Vagina (tissue), 2 donors: Measurements from ENCODE around the gene PRR30. TPM values are rescaled to one million over a fixed set of nuclear protein-coding genes. Genes with fewer than 3 reads are reported as not detected.
"Not testable (repeated sequence)": the region's sequence is repeated elsewhere in the genome, so short reads cannot be mapped to it uniquely, and the experiment has no call there.

ENCODE experiments used
- DNase-seq, 2 donors: peaks; one replicate each; pipeline ENCODE4 v3.0.0-alpha.2; 2017; ENCODE audit errors: extremely low spot score in 2 of 2
- H3K27ac ChIP-seq: fragments of 200-600 bp; sonication (generic); one replicate; pipeline ENCODE4 v1.5.1; 2019
- H3K27me3 ChIP-seq: fragments of 200-600 bp; sonication (generic); one replicate; pipeline ENCODE4 v1.5.1; 2019
- H3K36me3 ChIP-seq, 2 donors: fragments of 200-600 bp; sonication (generic); one replicate each; pipeline ENCODE4 v1.5.1; 2017 to 2019
- H3K4me1 ChIP-seq: fragments of 200-600 bp; sonication (generic); one replicate; pipeline ENCODE4 v1.5.1; 2019
- H3K4me3 ChIP-seq, 2 donors: fragments of 200-600 bp; sonication (generic); 1 replicate in 1 of 2; 2 replicates in 1 of 2; pipeline ENCODE4 v1.5.1; 2016 to 2019
- H3K9me3 ChIP-seq: fragments of 200-600 bp; sonication (generic); one replicate; pipeline ENCODE4 v1.5.1; 2019
- CTCF ChIP-seq, 3 experiments: fragments of 450-650 bp in 2 of 3; fragments of 200-600 bp in 1 of 3; sonication (generic) in 1 of 3; IDR thresholded peaks; one replicate each; pipeline ENCODE4 v1.5.1; 2017 to 2019; ENCODE audit warnings: antibody characterized with exemption in 3 of 3, mild to moderate bottlenecking in 2 of 3, moderate library complexity in 2 of 3
- POLR2A ChIP-seq, 2 donors: fragments of 450-650 bp; IDR thresholded peaks; one replicate each; pipeline ENCODE4 v1.6.1; 2017; ENCODE audit warnings: antibody characterized with exemption in 2 of 2, mild to moderate bottlenecking in 2 of 2, moderate library complexity in 2 of 2
- POLR2AphosphoS5 ChIP-seq, 2 donors: sonication (generic); formaldehyde crosslinking; IDR thresholded peaks; one replicate each; pipeline ENCODE4 v1.9.0; 2017; ENCODE audit warnings: antibody characterized with exemption in 2 of 2, mild to moderate bottlenecking in 2 of 2, low read depth in 1 of 2; ENCODE audit not compliant: insufficient read depth in 1 of 2
- intact Hi-C: fragments of 100-400 bp; cut with DNase I; formaldehyde crosslinking; loops from one replicate; pipeline ENCODE4 v1.15.1; 2023
- total RNA-seq: library from RNA; depleted of rRNA; stranded (reverse); fragments of >200 nt; gene quantifications from one replicate; pipeline ENCODE4 v1.2.3, GENCODE V29; 2016

Gene PRR30
- total RNA-seq, 1 donor from 2014 or later: not detected

GRCh38 chr2:27122791-27123190 lies 16.4 kb downstream of the PRR30 start:
- H3K27me3 ChIP-seq: no peaks in the 10 kb centered on the region
- peak overlapping the region; percentile 54 to 65 for H3K4me3 ChIP-seq
- no peak overlapping the region for H3K27ac ChIP-seq
- TF ChIP-seq CTCF (IDR thresholded peaks at IDR 0.05) (no peak), POLR2AphosphoS5 (IDR thresholded peaks at IDR 0.05; ENCODE audit: insufficient read depth in 1 of 2, low read depth in 1 of 2) (no peak), POLR2A (IDR thresholded peaks at IDR 0.05) (no peak)
- H3K36me3 ChIP-seq: no peaks in the 10 kb centered on the region
- intact Hi-C loops: no loop called here
- H3K4me1 ChIP-seq: peaks cover 13% of the 10 kb centered on the region
- no peaks in the 10 kb centered on the region for H3K9me3 ChIP-seq
- DNase-seq: no peak

- H3K27ac ChIP-seq: no peak overlapping the region
- no peak for DNase-seq
- no peaks in the 10 kb centered on the region for H3K9me3 ChIP-seq
- H3K4me1 ChIP-seq: peaks cover 13% of the 10 kb centered on the region
- no peaks in the 10 kb centered on the region for H3K36me3 ChIP-seq
- no peaks in the 10 kb centered on the region for H3K27me3 ChIP-seq
- TF ChIP-seq POLR2AphosphoS5 (IDR thresholded peaks at IDR 0.05; ENCODE audit: insufficient read depth in 1 of 2, low read depth in 1 of 2) (no peak), POLR2A (IDR thresholded peaks at IDR 0.05) (no peak), CTCF (IDR thresholded peaks at IDR 0.05) (no peak)
- intact Hi-C loops: no loop called here
- no peak overlapping the region for H3K4me3 ChIP-seq
Observed at GRCh38 chr2:27121906-27122305, 17.3 kb downstream of the PRR30 start.

- DNase-seq, H3K27ac ChIP-seq, intact Hi-C loops, H3K36me3 ChIP-seq, H3K27me3 ChIP-seq, H3K9me3 ChIP-seq: not testable (repeated sequence)
- Histone ChIP-seq H3K4me1 (peaks cover 13% of the 10 kb centered on the region), H3K4me3 (peak overlapping the region; percentile 37 to 67)
Observed at GRCh38 chr2:27119330-27119670, 19.9 kb downstream of the PRR30 start.

GRCh38 chr2:27118525-27119329 lies 20.5 kb downstream of the PRR30 start, which contains the start of gene CGREF1:
Gene CGREF1, minus strand, starts transcription at chr2:27119128. Its CDS starts 14,762 bp downstream, at chr2:27104366.
- Histone ChIP-seq H3K4me1 (peaks cover 13% of the 10 kb centered on the region), H3K27me3 (no peaks in the 10 kb centered on the region), H3K9me3 (no peaks in the 10 kb centered on the region), H3K36me3 (no peaks in the 10 kb centered on the region), H3K4me3 (peak within 1 kb of the TSS; percentile 37 to 67), H3K27ac (no peak within 1 kb of the TSS)
- intact Hi-C loops: no loop called here
- TF ChIP-seq POLR2AphosphoS5 (IDR thresholded peaks at IDR 0.05; ENCODE audit: insufficient read depth in 1 of 2, low read depth in 1 of 2) (no peak), POLR2A (IDR thresholded peaks at IDR 0.05) (no peak), CTCF (IDR thresholded peaks at IDR 0.05) (no peak)
- no peak for DNase-seq

GRCh38 chr2:27117995-27118524 lies 21.1 kb downstream of the PRR30 start:
- Histone ChIP-seq H3K4me3 (peak overlapping the region; percentile 37 to 67), H3K4me1 (peaks cover 13% of the 10 kb centered on the region), H3K27ac (no peak overlapping the region)

More at GRCh38 chr2:27117995-27118524, 21.1 kb downstream of the PRR30 start:
- no peak for DNase-seq
- Histone ChIP-seq H3K27me3 (no peaks in the 10 kb centered on the region), H3K36me3 (no peaks in the 10 kb centered on the region), H3K9me3 (no peaks in the 10 kb centered on the region)
- intact Hi-C loops: no loop called here
- no peak for TF ChIP-seq POLR2AphosphoS5 (IDR thresholded peaks at IDR 0.05; ENCODE audit: insufficient read depth in 1 of 2, low read depth in 1 of 2)
- TF ChIP-seq CTCF (IDR thresholded peaks at IDR 0.05): no peak
- no peak for TF ChIP-seq POLR2A (IDR thresholded peaks at IDR 0.05)
